Caco-2 (cell line): ENCODE measurements around the gene KIF2C. TPM values are rescaled to one million over a fixed set of nuclear protein-coding genes. Genes with fewer than 3 reads are reported as not detected.

Experiments used
- BruUV-seq: library from RNA; stranded (reverse); fragments of 400-500 nt; replicated peaks from 2 replicates; lab custom pipeline; 2021; lab: Mats Ljungman, UMichigan
- CTCF ChIA-PET: fragments of 300-600 bp; sonication (Branson Sonifier 250); formaldehyde crosslinking; loops from one replicate; lab custom pipeline; 2022; ENCODE audit warnings: antibody characterized with exemption; lab: Charles Lee
- POLR2A ChIA-PET: fragments of 300-600 bp; sonication (Branson Sonifier 250); formaldehyde crosslinking; loops from one replicate; lab custom pipeline; 2022; ENCODE audit warnings: antibody characterized with exemption; lab: Charles Lee
- DNase-seq, 2 experiments: peaks; one replicate each; pipeline versions ENCODE4 v3.0.0 to v3.0.0-alpha.2; 2020 to 2022
- H3K27me3 ChIP-seq: replicated peaks from 2 replicates; pipeline ENCODE4 v1.6.0; 2011; ENCODE audit warnings: low read length; ENCODE audit not compliant: control insufficient read depth, insufficient read depth
- H3K36me3 ChIP-seq: 2 replicates; pipeline ENCODE4 v1.5.1; 2011; ENCODE audit warnings: low read length; ENCODE audit not compliant: control insufficient read depth, insufficient read depth
- H3K4me1 ChIP-seq: fragments of 250-450 bp; sonication (Bioruptor Pico); 2 replicates; pipeline ENCODE4 v1.5.1; 2020; ENCODE audit warnings: mild to moderate bottlenecking
- H3K4me3 ChIP-seq: 2 replicates; pipeline ENCODE4 v1.5.1; 2011; ENCODE audit warnings: low read depth, mild to moderate bottlenecking, control low read depth, low read length
- H3K9me3 ChIP-seq: fragments of 250-450 bp; sonication (Bioruptor Pico); 2 replicates; pipeline ENCODE4 v1.5.1; 2020; ENCODE audit warnings: mild to moderate bottlenecking, moderate library complexity
- H3K27ac Mint-ChIP-seq: one replicate; pipeline ENCODE4 v1.8.0; 2022; ENCODE audit warnings: mixed read lengths; ENCODE audit not compliant: unreplicated experiment
- H3K27me3 Mint-ChIP-seq: one replicate; pipeline ENCODE4 v1.8.0; 2022; ENCODE audit warnings: mixed read lengths; ENCODE audit not compliant: insufficient read depth, unreplicated experiment
- H3K36me3 Mint-ChIP-seq: one replicate; pipeline ENCODE4 v1.8.0; 2022; ENCODE audit warnings: mild to moderate bottlenecking, mixed read lengths; ENCODE audit not compliant: insufficient read depth, unreplicated experiment
- H3K4me1 Mint-ChIP-seq: one replicate; pipeline ENCODE4 v1.8.0; 2022; ENCODE audit warnings: low read depth, mixed read lengths; ENCODE audit not compliant: unreplicated experiment
- H3K4me3 Mint-ChIP-seq: one replicate; pipeline ENCODE4 v1.8.0; 2022; ENCODE audit warnings: mild to moderate bottlenecking, moderate library complexity, mixed read lengths; ENCODE audit not compliant: unreplicated experiment
- H3K9me3 Mint-ChIP-seq: one replicate; pipeline ENCODE4 v1.8.0; 2022; ENCODE audit warnings: mixed read lengths; ENCODE audit not compliant: unreplicated experiment
- intact Hi-C: fragments of 100-400 bp; cut with micrococcal nuclease; formaldehyde crosslinking; loops from one replicate; pipeline ENCODE4 v1.10.0; 2022; ENCODE audit not compliant: unreplicated experiment
- total RNA-seq: library from RNA; stranded (reverse); gene quantifications from 2 replicates; pipeline ENCODE4 v1.2.3, GENCODE V29; 2022
- TF ChIP-seq, protein P1 (sequence below), 2 experiments: fragments of 200-600 bp in 1 of 2; IDR thresholded peaks; 1 replicate in 1 of 2; 2 replicates in 1 of 2; pipeline versions ENCODE4 v1.5.1 to v1.8.0; 2011 to 2022; ENCODE audit warnings: antibody characterized with exemption in 1 of 2, control low read depth in 1 of 2, inconsistent platforms in 1 of 2, low read depth in 1 of 2, low read length in 1 of 2, mild to moderate bottlenecking in 1 of 2, moderate library complexity in 1 of 2; ENCODE audit not compliant: insufficient read depth in 1 of 2, severe bottlenecking in 1 of 2, unreplicated experiment in 1 of 2

The KIF2C gene
- total RNA-seq, 1 experiment from 2014 or later, result 61.0 TPM

- ChIA-PET POLR2A (no interaction called here), CTCF (no interaction called here)
- Mint-ChIP-seq H3K9me3 (peaks cover 13% of the 10 kb centered on the region), H3K36me3 (no peaks in the 10 kb centered on the region), H3K27me3 (no peaks in the 10 kb centered on the region), H3K4me1 (peaks cover 6% of the 10 kb centered on the region), H3K27ac (no peak overlapping the region), H3K4me3 (no peak overlapping the region)
- TF ChIP-seq, protein P1, sequence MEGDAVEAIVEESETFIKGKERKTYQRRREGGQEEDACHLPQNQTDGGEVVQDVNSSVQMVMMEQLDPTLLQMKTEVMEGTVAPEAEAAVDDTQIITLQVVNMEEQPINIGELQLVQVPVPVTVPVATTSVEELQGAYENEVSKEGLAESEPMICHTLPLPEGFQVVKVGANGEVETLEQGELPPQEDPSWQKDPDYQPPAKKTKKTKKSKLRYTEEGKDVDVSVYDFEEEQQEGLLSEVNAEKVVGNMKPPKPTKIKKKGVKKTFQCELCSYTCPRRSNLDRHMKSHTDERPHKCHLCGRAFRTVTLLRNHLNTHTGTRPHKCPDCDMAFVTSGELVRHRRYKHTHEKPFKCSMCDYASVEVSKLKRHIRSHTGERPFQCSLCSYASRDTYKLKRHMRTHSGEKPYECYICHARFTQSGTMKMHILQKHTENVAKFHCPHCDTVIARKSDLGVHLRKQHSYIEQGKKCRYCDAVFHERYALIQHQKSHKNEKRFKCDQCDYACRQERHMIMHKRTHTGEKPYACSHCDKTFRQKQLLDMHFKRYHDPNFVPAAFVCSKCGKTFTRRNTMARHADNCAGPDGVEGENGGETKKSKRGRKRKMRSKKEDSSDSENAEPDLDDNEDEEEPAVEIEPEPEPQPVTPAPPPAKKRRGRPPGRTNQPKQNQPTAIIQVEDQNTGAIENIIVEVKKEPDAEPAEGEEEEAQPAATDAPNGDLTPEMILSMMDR (IDR thresholded peaks at IDR 0.05; ENCODE audit: insufficient read depth in 1 of 2, low read depth in 1 of 2, low read length in 1 of 2, severe bottlenecking in 1 of 2, unreplicated experiment in 1 of 2), result no peak
- Histone ChIP-seq H3K4me1 (peaks cover 6% of the 10 kb centered on the region), H3K9me3 (no peaks in the 10 kb centered on the region), H3K27me3 (no peaks in the 10 kb centered on the region), H3K36me3 (no peaks in the 10 kb centered on the region), H3K4me3 (no peak overlapping the region)
- intact Hi-C loops, result no loop called here
- DNase-seq, result no peak
- no TSS peak for BruUV-seq
These were observed 33.7 kb upstream of the KIF2C start for GRCh38 chr1:44705938-44706337.

- Mint-ChIP-seq H3K36me3 (no peaks in the 10 kb centered on the region), H3K9me3 (peaks cover 13% of the 10 kb centered on the region), H3K27ac (no peak overlapping the region), H3K4me1 (no peaks in the 10 kb centered on the region), H3K4me3 (no peak overlapping the region), H3K27me3 (no peaks in the 10 kb centered on the region)
- CTCF ChIA-PET, result no interaction called here
- TF ChIP-seq, protein P1 (IDR thresholded peaks at IDR 0.05; ENCODE audit: insufficient read depth in 1 of 2, low read depth in 1 of 2, low read length in 1 of 2, severe bottlenecking in 1 of 2, unreplicated experiment in 1 of 2), result no peak
- Histone ChIP-seq H3K9me3 (no peaks in the 10 kb centered on the region), H3K36me3 (no peaks in the 10 kb centered on the region), H3K27me3 (no peaks in the 10 kb centered on the region), H3K4me1 (no peaks in the 10 kb centered on the region), H3K4me3 (no peak overlapping the region)
- intact Hi-C loops, result no loop called here
- POLR2A ChIA-PET, result no interaction called here
- no peak for DNase-seq
- no TSS peak for BruUV-seq
These were observed 32.3 kb upstream of the KIF2C start for GRCh38 chr1:44707112-44707881.

GRCh38 chr1:44707959-44708831 lies 31.4 kb upstream of the KIF2C start:
- Mint-ChIP-seq H3K4me1 (no peaks in the 10 kb centered on the region), H3K9me3 (peaks cover 13% of the 10 kb centered on the region), H3K4me3 (no peak overlapping the region), H3K36me3 (no peaks in the 10 kb centered on the region), H3K27ac (no peak overlapping the region), H3K27me3 (no peaks in the 10 kb centered on the region)
- Histone ChIP-seq H3K4me1 (no peaks in the 10 kb centered on the region), H3K36me3 (no peaks in the 10 kb centered on the region), H3K27me3 (no peaks in the 10 kb centered on the region), H3K9me3 (no peaks in the 10 kb centered on the region), H3K4me3 (no peak overlapping the region)
- intact Hi-C loops, result no loop called here
- TF ChIP-seq, protein P1 (IDR thresholded peaks at IDR 0.05; ENCODE audit: insufficient read depth in 1 of 2, low read depth in 1 of 2, low read length in 1 of 2, severe bottlenecking in 1 of 2, unreplicated experiment in 1 of 2), result peak in 1 of 2 experiments; percentile 16
- CTCF ChIA-PET, result no interaction called here
- DNase-seq, result no peak
- no TSS peak for BruUV-seq
- POLR2A ChIA-PET, result no interaction called here
